GM18520 (cell line): Measurements from ENCODE around the gene RXFP1.

Experiments
- ATAC-seq: cut with Tn5 transposase; IDR thresholded peaks from one replicate; pipeline ENCODE4 v1.9.1; 2021; ENCODE audit not compliant: unreplicated experiment

Gene RXFP1

GRCh38 chr4:158669310-158669709, 147.6 kb downstream of the RXFP1 start:
- ATAC-seq, result no peak

DNA sequence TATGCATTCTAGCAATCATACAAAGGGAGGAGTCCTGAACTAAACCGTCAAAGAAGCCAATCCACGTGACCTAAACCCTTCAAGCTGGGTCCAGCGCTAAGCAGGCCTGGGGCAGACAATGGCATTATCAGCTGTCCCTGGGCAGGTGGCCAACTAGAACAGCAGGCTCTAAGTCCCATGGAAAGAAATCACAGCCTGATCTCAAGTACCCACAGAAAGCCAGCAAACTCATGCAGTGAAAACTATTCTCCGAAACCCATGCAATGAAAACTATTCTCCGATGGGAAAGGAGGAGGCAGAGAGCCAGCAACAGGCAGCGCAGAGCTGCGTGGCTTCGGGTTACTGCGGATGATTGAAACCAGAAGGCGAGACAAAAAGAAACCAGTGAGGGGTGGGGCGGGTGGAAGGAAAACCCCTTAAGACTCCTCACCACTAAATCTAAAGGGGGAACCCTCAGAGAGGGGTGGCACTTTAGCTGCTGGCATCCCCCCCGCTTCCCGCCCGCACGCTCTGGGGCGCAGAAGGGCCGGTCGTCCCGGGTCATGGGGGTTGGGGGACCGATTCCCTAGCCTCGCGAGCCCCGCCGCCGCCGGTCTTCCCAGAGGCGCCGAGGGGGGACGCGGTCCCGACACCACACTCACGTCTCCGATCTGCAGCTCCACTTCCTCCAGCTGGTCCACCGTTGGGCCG, 149.4 kb downstream of the RXFP1 start:
- ATAC-seq, result peak; percentile 13

DNA sequence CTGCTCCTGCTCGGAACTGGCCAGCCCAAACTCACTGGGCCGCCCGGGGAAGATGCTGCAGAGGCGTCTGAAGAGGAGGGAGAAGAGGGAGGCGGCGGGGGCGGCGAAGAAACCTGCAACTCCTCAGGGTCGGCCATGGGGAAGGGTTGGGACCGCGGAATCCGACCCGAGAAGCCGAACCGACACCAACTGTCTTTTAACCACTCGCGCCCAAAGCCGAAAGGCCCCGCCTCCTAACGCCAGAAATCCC, 149.9 kb downstream of the RXFP1 start, which contains the start of gene C4orf46:
Gene C4orf46, minus strand, starts transcription at position 223 of the 250 bp plus-strand sequence. Its CDS starts 86 bp downstream, at position 137.
- no peak for ATAC-seq

- peak; percentile 87 for ATAC-seq
Measured at GRCh38 chr4:158671915-158672806, 150.5 kb downstream of the RXFP1 start, which contains the start of gene ETFDH. ETFDH (plus strand) TSS chr4:158672296; CDS start chr4:158672457, 161 bp downstream.

- no peak for ATAC-seq
Measured at GRCh38 chr4:158673633-158674032, 152.0 kb downstream of the RXFP1 start.

- ATAC-seq, result no peak
Measured at GRCh38 chr4:158676076-158676475, 154.4 kb downstream of the RXFP1 start.

DNA sequence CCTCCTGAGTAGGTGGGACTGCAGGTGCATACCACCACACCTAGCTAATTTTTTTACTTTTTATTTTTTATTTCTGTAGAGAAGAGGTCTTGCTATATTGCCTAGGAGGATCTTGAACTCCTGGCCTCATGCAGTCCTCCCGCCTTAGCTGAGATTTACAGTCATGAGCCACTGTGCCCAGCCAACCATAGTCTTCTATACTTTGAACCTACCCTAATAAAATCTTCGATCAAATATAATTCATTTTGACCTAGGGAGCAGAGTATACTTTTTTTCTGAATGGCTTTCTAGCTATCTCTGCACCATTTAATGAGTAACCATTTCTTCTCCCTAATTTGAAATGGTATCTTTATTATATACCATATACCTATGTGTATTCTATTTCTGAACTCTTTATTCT, 157.1 kb downstream of the RXFP1 start:
- ATAC-seq, result no peak

DNA sequence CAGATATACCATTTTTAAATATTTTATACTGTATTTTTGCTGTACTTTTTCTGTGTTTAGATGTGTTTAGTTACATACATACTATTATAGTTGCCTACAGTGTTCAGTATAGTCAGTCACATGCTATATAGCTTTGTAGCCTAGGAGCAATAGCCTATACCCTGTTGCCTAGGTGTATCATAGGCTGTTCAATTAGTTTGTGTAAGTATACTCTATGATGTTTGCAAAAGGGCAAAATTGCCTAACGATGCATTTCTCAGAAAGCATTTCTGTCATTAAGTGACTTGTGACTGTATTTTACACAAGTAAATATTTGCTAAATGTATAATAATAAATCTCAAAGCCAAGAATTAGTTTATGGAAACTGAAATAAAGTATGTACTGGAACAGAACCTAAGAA, 159.9 kb downstream of the RXFP1 start:
- ATAC-seq, result no peak

GRCh38 chr4:158682066-158682465, 160.4 kb downstream of the RXFP1 start:
- no peak for ATAC-seq

DNA sequence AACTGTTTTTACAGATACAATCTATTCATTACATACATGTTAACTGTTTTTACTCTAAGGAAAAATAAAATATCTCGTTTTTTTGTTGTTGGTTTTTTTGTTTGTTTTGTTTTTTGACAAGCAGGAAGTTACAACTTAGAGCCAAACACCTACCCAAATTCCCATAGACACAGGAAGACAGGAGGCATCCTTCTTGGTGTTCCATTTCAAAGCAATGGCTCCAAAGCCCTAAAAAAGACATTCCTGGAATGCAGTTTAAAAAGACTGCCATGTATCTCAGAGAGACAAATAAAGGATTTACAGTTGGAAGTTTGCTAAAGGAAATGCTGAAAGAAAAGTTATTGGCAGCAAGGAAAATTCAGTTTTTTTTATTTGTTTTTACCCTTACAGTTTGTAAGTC, 167.1 kb downstream of the RXFP1 start:
- no peak for ATAC-seq
